ENCODE data around the gene CASQ2. TPM values are rescaled to one million over a fixed set of nuclear protein-coding genes. Genes with fewer than 3 reads are reported as not detected.

Gene CASQ2
- total and polyA plus RNA-seq, 8 donors, result 0.81 to 41.4 (median 7.9) TPM

- H3K27ac ChIP-seq, result peak overlapping the region in 4 of 5 donors; percentile 41 to 66 (median 62)
- H3K9me3 ChIP-seq, result no peaks in the 10 kb centered on the region
- peak; percentile 76 to 91 for DNase-seq
- H3K27me3 ChIP-seq, result no peaks in the 10 kb centered on the region
- H3K36me3 ChIP-seq, result no peaks in the 10 kb centered on the region
- no peak overlapping the region for H3K4me3 ChIP-seq
- WGBS, 5 donors, result 31 to 50% (median 40%) methylated on average over 3 of the region's 3 CpGs
- intact Hi-C loops (cut with DNase I; ENCODE audit: low total_unique reads), result no loop called here
- peak; percentile 42 to 97 (median 92) for TF ChIP-seq POLR2AphosphoS5 (IDR thresholded peaks at IDR 0.05)
- no peak for TF ChIP-seq CTCF (IDR thresholded peaks at IDR 0.05)
- peaks cover 18 to 54% (median 34%) of the 10 kb centered on the region in 4 donors for H3K4me1 ChIP-seq
Measured at GRCh38 chr1:115811140-115811828, 42.8 kb upstream of the CASQ2 start.

GRCh38 chr1:115810609-115811008, 42.1 kb upstream of the CASQ2 start:
- intact Hi-C loops (cut with DNase I; ENCODE audit: low total_unique reads), result no loop called here
- H3K27ac ChIP-seq, result peak overlapping the region in 4 of 5 donors; percentile 19 to 66 (median 53)
- no peak overlapping the region for H3K4me3 ChIP-seq
- TF ChIP-seq POLR2A (IDR thresholded peaks at IDR 0.05), result no peak
- no peak for TF ChIP-seq POLR2AphosphoS5 (IDR thresholded peaks at IDR 0.05)
- TF ChIP-seq EP300 (IDR thresholded peaks at IDR 0.05), result no peak
- no peak for TF ChIP-seq CTCF (IDR thresholded peaks at IDR 0.05)
- no peaks in the 10 kb centered on the region for H3K27me3 ChIP-seq
- H3K9me3 ChIP-seq, result no peaks in the 10 kb centered on the region
- H3K36me3 ChIP-seq, result no peaks in the 10 kb centered on the region
- 51 to 69% (median 64%) methylated on average over 2 of the region's 2 CpGs for WGBS, 5 donors
- H3K4me1 ChIP-seq, result peaks cover 15 to 47% (median 29%) of the 10 kb centered on the region in 4 donors
- peak in 1 of 2 donors; percentile 9 for DNase-seq

GRCh38 chr1:115809847-115810246, 41.3 kb upstream of the CASQ2 start:
- no peaks in the 10 kb centered on the region for H3K27me3 ChIP-seq
- H3K9me3 ChIP-seq, result no peaks in the 10 kb centered on the region
- peak overlapping the region in 1 of 5 donors; percentile 65 for H3K27ac ChIP-seq
- WGBS, 5 donors, result 51 to 66% (median 61%) methylated on average over 2 of the region's 2 CpGs
- no peak for TF ChIP-seq EP300 (IDR thresholded peaks at IDR 0.05)
- no peak for TF ChIP-seq POLR2AphosphoS5 (IDR thresholded peaks at IDR 0.05)
- TF ChIP-seq CTCF (IDR thresholded peaks at IDR 0.05), result no peak
- no peak for TF ChIP-seq POLR2A (IDR thresholded peaks at IDR 0.05)
- intact Hi-C loops (cut with DNase I; ENCODE audit: low total_unique reads), result loop anchor here (5.0 kb wide), 1 partner anchor 172 kb away; no protein-coding TSS in a partner anchor
- DNase-seq, result no peak
- peaks cover 7 to 40% (median 21%) of the 10 kb centered on the region in 4 donors for H3K4me1 ChIP-seq
- H3K4me3 ChIP-seq, result no peak overlapping the region
- H3K36me3 ChIP-seq, result no peaks in the 10 kb centered on the region

- DNase-seq, result no peak
- no peak overlapping the region for H3K4me3 ChIP-seq
- H3K9me3 ChIP-seq, result no peaks in the 10 kb centered on the region
- no peak overlapping the region for H3K27ac ChIP-seq
- no peaks in the 10 kb centered on the region for H3K36me3 ChIP-seq
- intact Hi-C loops (cut with DNase I; ENCODE audit: low total_unique reads), result loop anchor here (5.0 kb wide), 1 partner anchor 173 kb away; no protein-coding TSS in a partner anchor
- TF ChIP-seq CTCF (IDR thresholded peaks at IDR 0.05) (no peak), POLR2AphosphoS5 (IDR thresholded peaks at IDR 0.05) (no peak), EP300 (IDR thresholded peaks at IDR 0.05) (no peak), POLR2A (IDR thresholded peaks at IDR 0.05) (no peak)
- peaks cover 6 to 37% (median 20%) of the 10 kb centered on the region in 4 donors for H3K4me1 ChIP-seq
- no peaks in the 10 kb centered on the region for H3K27me3 ChIP-seq
Measured at GRCh38 chr1:115809076-115809475, 40.6 kb upstream of the CASQ2 start.
